ENCODE results near the gene SLC26A6.

The SLC26A6 gene

GRCh38 chr3:48672522-48672921, 37.3 kb upstream of the SLC26A6 start:
- H3K9me3 Mint-ChIP-seq: no peaks in the 10 kb centered on the region
- no peak overlapping the region for H3K4me3 Mint-ChIP-seq
- DNase-seq (ENCODE audit: low spot score in 2 of 2) (no peak), ATAC-seq (replicated peaks; ENCODE audit: extremely low read depth, poor library complexity, severe bottlenecking) (no peak)
- no peak overlapping the region for H3K27ac Mint-ChIP-seq (ENCODE audit: low read depth)
- peaks cover 1% of the 10 kb centered on the region for H3K36me3 Mint-ChIP-seq (ENCODE audit: insufficient read depth)
- peaks cover 6% of the 10 kb centered on the region for H3K4me1 Mint-ChIP-seq
- H3K27me3 Mint-ChIP-seq: no peaks in the 10 kb centered on the region

- ATAC-seq (replicated peaks; ENCODE audit: extremely low read depth, poor library complexity, severe bottlenecking) (no peak), DNase-seq (ENCODE audit: low spot score in 2 of 2) (no peak)
Measured at GRCh38 chr3:48664929-48665328, 29.7 kb upstream of the SLC26A6 start.

GRCh38 chr3:48664313-48664644, 29.0 kb upstream of the SLC26A6 start:
- Mint-ChIP-seq H3K4me1 (peaks cover 17% of the 10 kb centered on the region), H3K9me3 (no peaks in the 10 kb centered on the region), H3K4me3 (peak overlapping the region; percentile 80), H3K27ac (ENCODE audit: low read depth) (peak overlapping the region; percentile 80), H3K36me3 (ENCODE audit: insufficient read depth) (peaks cover 15% of the 10 kb centered on the region), H3K27me3 (peaks cover 14% of the 10 kb centered on the region)
- no peak for DNase-seq (ENCODE audit: low spot score in 2 of 2)
- no peak for ATAC-seq (replicated peaks; ENCODE audit: extremely low read depth, poor library complexity, severe bottlenecking)

More at GRCh38 chr3:48664929-48665328, 29.7 kb upstream of the SLC26A6 start:
- Mint-ChIP-seq H3K4me3 (no peak overlapping the region), H3K4me1 (peaks cover 17% of the 10 kb centered on the region), H3K36me3 (ENCODE audit: insufficient read depth) (peaks cover 15% of the 10 kb centered on the region), H3K27ac (ENCODE audit: low read depth) (no peak overlapping the region), H3K9me3 (no peaks in the 10 kb centered on the region), H3K27me3 (peaks cover 14% of the 10 kb centered on the region)

- peaks cover 15% of the 10 kb centered on the region for H3K36me3 Mint-ChIP-seq (ENCODE audit: insufficient read depth)
- ATAC-seq (replicated peaks; ENCODE audit: extremely low read depth, poor library complexity, severe bottlenecking): peak; percentile 76
- H3K4me1 Mint-ChIP-seq: peaks cover 17% of the 10 kb centered on the region
- H3K27me3 Mint-ChIP-seq: peaks cover 14% of the 10 kb centered on the region
- H3K4me3 Mint-ChIP-seq: peak overlapping the region; percentile 80
- DNase-seq (ENCODE audit: low spot score in 2 of 2): peak; percentile 78 to 81
- peak overlapping the region; percentile 80 for H3K27ac Mint-ChIP-seq (ENCODE audit: low read depth)
- H3K9me3 Mint-ChIP-seq: no peaks in the 10 kb centered on the region
Measured at GRCh38 chr3:48663489-48664312, 28.4 kb upstream of the SLC26A6 start.

GRCh38 chr3:48662753-48663488, 27.7 kb upstream of the SLC26A6 start, which contains the start of gene CELSR3:
Gene CELSR3, minus strand, starts transcription at chr3:48662886. Its CDS starts 252 bp downstream, at chr3:48662634.
- peaks cover 17% of the 10 kb centered on the region for H3K4me1 Mint-ChIP-seq
- ATAC-seq (replicated peaks; ENCODE audit: extremely low read depth, poor library complexity, severe bottlenecking): peak; percentile 40
- H3K27ac Mint-ChIP-seq (ENCODE audit: low read depth): peak within 1 kb of the TSS; percentile 80
- H3K27me3 Mint-ChIP-seq: peaks cover 14% of the 10 kb centered on the region
- peak within 1 kb of the TSS; percentile 80 for H3K4me3 Mint-ChIP-seq
- peaks cover 15% of the 10 kb centered on the region for H3K36me3 Mint-ChIP-seq (ENCODE audit: insufficient read depth)
- H3K9me3 Mint-ChIP-seq: no peaks in the 10 kb centered on the region
- peak; percentile 33 to 41 for DNase-seq (ENCODE audit: low spot score in 2 of 2)

- Mint-ChIP-seq H3K36me3 (ENCODE audit: insufficient read depth) (peaks cover 15% of the 10 kb centered on the region), H3K4me1 (peaks cover 17% of the 10 kb centered on the region), H3K27ac (ENCODE audit: low read depth) (peak overlapping the region; percentile 80), H3K27me3 (peaks cover 14% of the 10 kb centered on the region), H3K9me3 (no peaks in the 10 kb centered on the region), H3K4me3 (peak overlapping the region; percentile 80)
- ATAC-seq (replicated peaks; ENCODE audit: extremely low read depth, poor library complexity, severe bottlenecking): no peak
- DNase-seq (ENCODE audit: low spot score in 2 of 2): no peak
Measured at GRCh38 chr3:48662145-48662752, 27.0 kb upstream of the SLC26A6 start.

GRCh38 chr3:48661501-48662144, 26.4 kb upstream of the SLC26A6 start:
- H3K27me3 Mint-ChIP-seq: peaks cover 14% of the 10 kb centered on the region
- H3K27ac Mint-ChIP-seq (ENCODE audit: low read depth): peak overlapping the region; percentile 80
- no peaks in the 10 kb centered on the region for H3K9me3 Mint-ChIP-seq
- peak overlapping the region; percentile 55 for H3K4me3 Mint-ChIP-seq
- peak; percentile 59 to 83 for DNase-seq (ENCODE audit: low spot score in 2 of 2)
- H3K4me1 Mint-ChIP-seq: peaks cover 17% of the 10 kb centered on the region
- ATAC-seq (replicated peaks; ENCODE audit: extremely low read depth, poor library complexity, severe bottlenecking): peak; percentile 13
- peaks cover 15% of the 10 kb centered on the region for H3K36me3 Mint-ChIP-seq (ENCODE audit: insufficient read depth)

GRCh38 chr3:48660800-48661400, 25.6 kb upstream of the SLC26A6 start:
- Mint-ChIP-seq H3K4me3 (no peak overlapping the region), H3K9me3 (no peaks in the 10 kb centered on the region), H3K4me1 (peaks cover 17% of the 10 kb centered on the region), H3K27ac (ENCODE audit: low read depth) (no peak overlapping the region), H3K27me3 (peaks cover 14% of the 10 kb centered on the region), H3K36me3 (ENCODE audit: insufficient read depth) (peaks cover 17% of the 10 kb centered on the region)
- ATAC-seq (replicated peaks; ENCODE audit: extremely low read depth, poor library complexity, severe bottlenecking) (no peak), DNase-seq (ENCODE audit: low spot score in 2 of 2) (no peak)

GRCh38 chr3:48656841-48657281, 21.6 kb upstream of the SLC26A6 start:
- DNase-seq (ENCODE audit: low spot score in 2 of 2): peak in 1 of 2 donors; percentile 36
- no peak for ATAC-seq (replicated peaks; ENCODE audit: extremely low read depth, poor library complexity, severe bottlenecking)
- Mint-ChIP-seq H3K4me3 (peak overlapping the region; percentile 79), H3K36me3 (ENCODE audit: insufficient read depth) (peaks cover 12% of the 10 kb centered on the region), H3K27me3 (no peaks in the 10 kb centered on the region), H3K27ac (ENCODE audit: low read depth) (no peak overlapping the region), H3K9me3 (no peaks in the 10 kb centered on the region), H3K4me1 (no peaks in the 10 kb centered on the region)

GRCh38 chr3:48656061-48656840, 21.0 kb upstream of the SLC26A6 start:
- Mint-ChIP-seq H3K27me3 (no peaks in the 10 kb centered on the region), H3K36me3 (ENCODE audit: insufficient read depth) (peaks cover 10% of the 10 kb centered on the region), H3K9me3 (no peaks in the 10 kb centered on the region), H3K27ac (ENCODE audit: low read depth) (peak overlapping the region; percentile 69), H3K4me3 (peak overlapping the region; percentile 79), H3K4me1 (no peaks in the 10 kb centered on the region)
- peak; percentile 80 for ATAC-seq (replicated peaks; ENCODE audit: extremely low read depth, poor library complexity, severe bottlenecking)
- DNase-seq (ENCODE audit: low spot score in 2 of 2): peak; percentile 77 to 84

GRCh38 chr3:48655606-48656005, 20.3 kb upstream of the SLC26A6 start:
- peak overlapping the region; percentile 79 for H3K4me3 Mint-ChIP-seq
- H3K27me3 Mint-ChIP-seq: no peaks in the 10 kb centered on the region
- H3K27ac Mint-ChIP-seq (ENCODE audit: low read depth): peak overlapping the region; percentile 69
- H3K4me1 Mint-ChIP-seq: no peaks in the 10 kb centered on the region
- no peaks in the 10 kb centered on the region for H3K9me3 Mint-ChIP-seq
- H3K36me3 Mint-ChIP-seq (ENCODE audit: insufficient read depth): peaks cover 8% of the 10 kb centered on the region
- DNase-seq (ENCODE audit: low spot score in 2 of 2): peak in 1 of 2 donors; percentile 31
- ATAC-seq (replicated peaks; ENCODE audit: extremely low read depth, poor library complexity, severe bottlenecking): peak; percentile 54
